GM23248 (cell line): ENCODE data around the gene PHOX2B.
A peak's percentile ranks its signal among the peaks of the same experiment; 100 is the strongest.

ENCODE experiments used
- EZH2 ChIP-seq: fragments of 200-600 bp; sonication (generic); IDR thresholded peaks from 2 replicates; pipeline ENCODE4 v1.6.1; 2018; ENCODE audit warnings: antibody characterized with exemption, mild to moderate bottlenecking; ENCODE audit not compliant: insufficient read depth, poor library complexity, severe bottlenecking
- EZH2phosphoT487 ChIP-seq: fragments of 200-600 bp; sonication (generic); IDR thresholded peaks from 2 replicates; pipeline ENCODE4 v1.6.1; 2018; ENCODE audit warnings: antibody characterized with exemption, moderate library complexity, mild to moderate bottlenecking, low read depth; ENCODE audit not compliant: insufficient read depth

GRCh38 chr4:41748571-41749475 is at the start of gene PHOX2B:
- TF ChIP-seq EZH2 (peak; percentile 19), EZH2phosphoT487 (no peak)
